Measurements from ENCODE around the gene BEND3.
A peak's percentile ranks its signal among the peaks of the same experiment; 100 is the strongest.

BEND3 gene

DNA sequence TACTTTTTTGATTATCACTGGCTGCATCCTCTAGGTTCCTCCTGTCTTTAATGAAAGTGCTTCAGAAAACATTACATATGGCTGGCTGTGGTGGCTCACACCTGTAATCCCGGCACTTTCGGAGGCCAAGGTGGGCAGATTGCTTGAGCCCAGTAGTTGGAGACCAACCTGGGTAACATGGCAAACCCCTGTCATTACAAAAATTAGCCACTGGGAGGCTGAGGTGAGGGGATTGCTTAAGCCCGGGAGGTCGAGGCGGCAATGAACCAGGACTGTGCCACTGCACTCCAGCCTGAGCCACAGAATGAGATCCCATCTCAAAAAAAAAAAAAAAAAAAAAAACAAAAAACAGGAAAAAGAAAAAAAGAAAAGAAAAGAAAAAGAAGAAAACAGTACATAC is 35.3 kb downstream of the BEND3 start:
- DNase-seq: no peak

DNA sequence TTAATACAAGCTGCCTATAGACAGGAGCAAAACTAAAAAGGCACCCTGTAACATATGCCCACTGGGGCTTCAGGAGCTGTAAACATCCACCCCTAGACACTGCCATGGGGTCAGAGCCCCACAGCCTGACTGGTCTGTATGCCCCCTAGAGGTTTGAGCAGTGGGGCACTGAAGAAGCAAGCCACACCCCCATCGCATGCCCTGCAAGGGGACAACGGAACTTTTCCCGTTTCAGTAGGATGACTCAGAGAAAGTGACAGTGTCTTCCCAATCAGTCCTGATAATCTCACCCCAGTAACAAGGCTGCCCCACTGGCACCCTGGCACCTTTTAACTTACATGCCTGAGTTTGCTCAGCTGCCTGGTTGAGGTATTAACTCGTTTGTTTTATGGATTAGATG is 35.9 kb downstream of the BEND3 start:
- DNase-seq: no peak

DNA sequence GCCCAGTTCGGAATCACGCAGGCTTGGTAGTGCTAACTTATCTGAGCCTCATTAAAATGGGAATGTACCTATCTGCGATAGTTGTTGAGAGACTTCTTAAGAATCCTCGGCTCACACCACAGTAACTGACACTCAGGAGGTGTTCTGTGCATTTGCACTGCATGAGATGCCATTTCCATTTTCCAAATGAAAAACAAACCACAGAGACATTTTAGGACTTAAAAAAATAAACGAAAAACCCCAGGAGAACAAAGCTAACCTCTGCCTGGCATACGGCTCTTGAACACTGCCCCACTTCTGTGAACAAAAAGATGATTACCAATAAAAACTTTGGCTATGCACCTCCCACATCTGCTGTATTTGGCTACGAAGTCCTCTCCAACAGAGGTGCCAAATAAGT is 37.6 kb downstream of the BEND3 start:
- no peak for DNase-seq

DNA sequence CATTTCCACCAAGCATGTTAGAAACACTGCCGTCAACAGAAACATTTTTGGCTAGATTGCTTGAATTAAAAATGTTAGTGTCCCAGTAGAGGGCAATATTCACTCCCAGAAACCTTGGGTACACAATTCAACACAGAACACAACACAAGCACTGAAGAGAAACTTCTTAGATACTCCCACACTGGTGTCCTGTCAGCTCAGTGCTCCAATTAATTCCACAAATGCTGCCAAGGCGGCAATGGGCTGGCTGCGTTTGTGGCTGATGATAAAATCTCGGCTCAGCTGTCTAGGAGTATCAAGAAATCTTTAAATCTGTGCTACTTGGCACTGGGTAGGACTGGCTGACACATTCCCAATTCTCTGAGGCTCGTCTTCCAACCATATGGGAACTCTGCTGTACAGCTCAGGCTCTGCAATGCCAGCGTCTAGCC is 39.3 kb downstream of the BEND3 start:
- DNase-seq: peak; percentile 12

DNA sequence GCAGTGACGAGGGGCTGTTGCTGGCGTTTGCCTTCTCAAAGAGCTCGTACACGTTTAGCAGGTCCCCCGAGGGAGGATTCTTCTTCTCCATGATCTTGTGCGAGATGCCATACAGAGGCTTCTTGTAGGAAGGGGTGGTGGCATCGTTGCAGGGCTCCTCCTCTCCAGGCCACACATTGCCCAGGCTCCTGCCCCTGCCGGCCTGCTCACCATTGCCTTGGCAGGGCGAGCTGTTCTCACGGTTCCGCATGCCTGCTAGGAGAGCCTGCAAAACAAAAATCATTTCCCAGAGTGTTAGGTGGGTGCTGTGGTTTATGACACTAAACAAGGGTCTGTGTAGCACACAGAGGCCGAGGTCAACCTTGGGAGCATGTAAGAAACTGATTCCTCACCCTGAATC is 44.6 kb downstream of the BEND3 start:
- no peak for DNase-seq

DNA sequence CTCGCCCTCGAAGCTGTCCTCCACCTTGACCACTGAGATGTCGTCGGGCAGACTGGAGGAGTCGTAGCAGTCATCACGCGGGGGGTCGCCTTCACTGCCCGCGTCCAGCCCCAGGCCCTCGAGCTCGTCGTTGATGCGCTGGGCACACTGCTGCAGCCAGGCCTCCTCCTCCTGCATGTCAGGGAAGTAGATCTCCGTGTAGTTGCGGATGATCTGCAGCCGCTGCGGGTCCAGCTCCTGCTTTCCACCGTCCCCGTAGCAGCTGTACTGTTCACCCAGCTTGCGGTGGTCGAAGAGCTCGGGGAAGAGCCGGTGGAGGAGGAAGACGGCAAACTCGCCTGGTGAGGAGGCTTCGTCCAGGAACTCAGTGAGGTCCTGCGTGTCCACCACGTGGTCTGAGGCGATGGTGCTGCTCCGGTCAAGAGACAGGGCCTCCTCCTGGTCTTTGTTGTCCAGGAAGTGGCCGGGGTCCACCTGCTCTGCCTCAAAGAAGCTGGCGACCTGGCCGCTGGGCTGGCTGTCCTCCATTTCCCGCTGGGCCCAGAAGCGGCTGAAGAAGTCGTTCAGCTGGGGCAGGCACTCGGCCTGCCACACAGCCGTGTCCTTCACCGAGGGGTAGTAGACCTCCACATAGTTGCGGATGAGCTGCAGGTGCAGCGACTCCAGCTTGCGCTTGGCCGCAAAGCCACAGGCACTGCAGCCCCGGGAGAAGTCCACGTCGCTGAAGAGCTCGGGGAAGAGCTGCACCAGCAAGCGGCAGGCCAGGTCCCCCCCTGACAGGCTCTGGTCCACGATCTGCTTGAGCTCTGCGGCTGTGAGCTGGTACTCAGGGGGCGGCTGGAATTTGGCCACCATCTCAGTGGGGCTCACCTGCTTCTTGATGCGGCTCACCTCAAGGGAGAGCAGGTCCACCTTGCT is 45.4 kb downstream of the BEND3 start:
- DNase-seq: no peak

DNA sequence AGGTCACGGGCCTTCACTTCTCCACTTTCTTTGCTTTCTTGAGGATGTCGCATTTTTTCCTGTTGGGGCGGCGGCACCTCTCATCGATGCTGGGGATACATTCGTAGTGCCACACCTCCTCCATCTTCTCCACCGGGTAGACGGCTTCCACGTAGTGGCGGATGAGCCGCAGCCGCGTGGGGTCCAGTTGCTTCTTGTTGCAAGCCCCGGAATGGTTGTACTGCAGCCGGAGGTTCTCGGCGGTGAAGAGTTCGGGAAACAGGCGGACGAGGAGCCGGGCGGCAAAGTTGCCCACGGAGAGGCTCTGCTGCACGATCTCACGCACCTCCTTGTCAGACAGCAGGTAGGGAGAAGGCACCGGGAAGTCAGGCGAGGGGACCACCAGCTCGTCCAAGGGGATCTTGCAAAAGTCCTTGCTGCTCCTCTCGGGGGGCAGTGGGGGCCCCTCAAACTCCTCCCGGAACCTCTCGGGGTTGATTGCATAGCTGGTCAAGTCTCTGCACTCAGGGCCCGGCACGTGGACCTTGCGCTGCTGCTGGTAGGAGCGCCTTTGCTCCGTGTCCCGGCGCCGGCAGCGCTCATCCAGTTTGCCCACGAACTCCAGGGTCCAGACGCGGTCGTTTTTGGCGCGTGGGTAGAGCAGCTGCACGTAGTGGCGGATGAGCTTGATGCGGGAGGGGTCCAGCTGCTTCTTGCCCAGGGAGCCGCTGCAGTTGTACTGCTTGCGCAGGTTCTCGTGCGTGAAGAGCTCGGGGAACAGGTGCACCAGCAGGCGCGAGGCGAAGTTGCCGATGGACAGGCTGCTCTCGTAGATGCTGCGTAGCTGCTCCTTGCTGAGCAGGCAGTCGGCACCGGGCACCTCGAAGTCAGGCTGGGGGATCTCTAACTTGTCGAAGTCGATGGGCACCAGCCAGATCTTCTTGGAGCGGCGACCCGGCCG is 46.4 kb downstream of the BEND3 start:
- no peak for DNase-seq

DNA sequence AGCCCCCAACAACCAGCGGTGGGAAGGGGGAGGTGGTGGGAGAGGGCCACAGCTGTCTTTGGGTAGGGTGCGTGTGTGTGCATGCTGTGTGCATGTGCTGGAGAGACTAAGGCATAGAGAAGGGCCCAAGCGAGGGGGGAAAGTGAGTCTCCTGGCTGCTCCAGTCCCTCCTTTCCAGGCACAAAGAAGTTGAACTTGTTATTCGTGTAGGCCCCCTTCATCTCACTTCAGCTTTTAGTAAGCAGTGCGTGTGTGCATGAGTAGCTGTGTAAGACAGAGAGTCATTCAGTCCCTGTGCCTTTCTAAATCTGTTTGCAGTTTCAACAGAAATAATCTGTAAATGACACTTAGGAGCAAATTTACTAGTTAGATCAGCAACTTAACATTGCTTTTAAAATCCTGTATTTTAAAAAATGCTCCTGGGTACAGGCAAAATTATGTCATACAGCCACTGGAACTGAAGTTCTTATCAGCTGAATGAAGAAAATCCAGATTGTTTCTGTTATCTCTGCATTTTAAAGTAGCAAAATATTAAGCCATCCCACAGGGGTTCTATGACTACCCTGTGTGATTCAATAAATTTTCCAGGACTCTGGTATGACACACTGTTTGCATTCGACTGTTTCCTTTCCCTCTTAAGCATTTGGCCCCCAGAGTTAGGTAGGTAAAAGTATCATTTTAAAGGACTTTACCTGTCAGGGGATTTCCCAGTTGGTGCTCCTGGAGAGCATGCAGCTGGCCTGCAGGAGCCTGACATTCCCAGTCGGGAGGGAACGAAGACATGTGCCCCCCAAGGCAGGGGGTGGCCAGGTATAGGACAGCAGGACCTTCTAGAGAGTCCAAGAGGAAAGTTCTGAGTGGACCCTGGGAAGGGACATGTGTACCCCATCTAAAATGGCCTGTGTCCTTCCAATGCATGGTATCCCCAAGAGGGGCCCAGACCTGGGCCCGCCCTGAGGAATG is 48.3 kb downstream of the BEND3 start:
- no peak for DNase-seq

DNA sequence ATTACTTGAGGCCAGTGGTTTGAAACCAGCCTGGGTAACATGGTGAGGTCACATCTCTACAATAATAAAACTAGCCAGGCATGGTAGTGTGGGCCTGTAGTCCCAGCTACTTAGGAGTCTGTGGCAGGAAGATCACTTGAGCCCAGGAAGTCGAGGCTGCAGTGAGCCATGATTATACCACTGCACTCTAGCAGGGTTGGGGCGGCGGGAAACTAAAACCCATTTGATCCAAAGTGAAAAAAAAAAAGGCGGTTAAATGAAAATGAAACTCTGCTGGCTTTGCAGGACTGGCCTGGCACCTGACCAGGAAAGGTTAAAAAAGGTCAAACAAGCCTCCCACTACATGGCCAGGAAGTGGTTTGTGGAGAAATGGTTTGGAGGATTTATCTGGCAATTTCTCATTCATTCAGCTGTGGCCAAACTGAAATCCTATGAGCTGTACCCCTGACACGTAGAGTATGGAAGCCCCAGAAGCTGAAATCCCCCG is 50.7 kb downstream of the BEND3 start:
- peak; percentile 73 for DNase-seq

DNA sequence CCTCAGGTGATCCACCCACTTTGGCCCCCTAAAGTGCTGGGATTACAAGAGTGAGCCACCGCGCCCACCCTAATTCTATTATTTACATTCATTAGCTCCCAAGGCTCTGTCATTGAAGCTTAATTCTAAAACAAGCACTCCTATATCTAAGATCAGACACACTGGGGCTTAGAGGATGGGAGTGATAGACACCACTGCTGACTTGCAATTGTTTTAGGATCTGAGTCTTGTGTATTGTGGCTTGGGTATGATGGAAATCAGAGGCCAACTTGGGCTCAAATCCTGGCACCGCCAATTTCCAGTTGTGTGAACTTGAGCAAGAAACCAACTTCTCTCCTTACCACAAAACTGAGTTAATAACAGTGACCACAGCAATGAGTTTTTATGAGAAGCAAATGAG is 52.6 kb downstream of the BEND3 start:
- DNase-seq: no peak

DNA sequence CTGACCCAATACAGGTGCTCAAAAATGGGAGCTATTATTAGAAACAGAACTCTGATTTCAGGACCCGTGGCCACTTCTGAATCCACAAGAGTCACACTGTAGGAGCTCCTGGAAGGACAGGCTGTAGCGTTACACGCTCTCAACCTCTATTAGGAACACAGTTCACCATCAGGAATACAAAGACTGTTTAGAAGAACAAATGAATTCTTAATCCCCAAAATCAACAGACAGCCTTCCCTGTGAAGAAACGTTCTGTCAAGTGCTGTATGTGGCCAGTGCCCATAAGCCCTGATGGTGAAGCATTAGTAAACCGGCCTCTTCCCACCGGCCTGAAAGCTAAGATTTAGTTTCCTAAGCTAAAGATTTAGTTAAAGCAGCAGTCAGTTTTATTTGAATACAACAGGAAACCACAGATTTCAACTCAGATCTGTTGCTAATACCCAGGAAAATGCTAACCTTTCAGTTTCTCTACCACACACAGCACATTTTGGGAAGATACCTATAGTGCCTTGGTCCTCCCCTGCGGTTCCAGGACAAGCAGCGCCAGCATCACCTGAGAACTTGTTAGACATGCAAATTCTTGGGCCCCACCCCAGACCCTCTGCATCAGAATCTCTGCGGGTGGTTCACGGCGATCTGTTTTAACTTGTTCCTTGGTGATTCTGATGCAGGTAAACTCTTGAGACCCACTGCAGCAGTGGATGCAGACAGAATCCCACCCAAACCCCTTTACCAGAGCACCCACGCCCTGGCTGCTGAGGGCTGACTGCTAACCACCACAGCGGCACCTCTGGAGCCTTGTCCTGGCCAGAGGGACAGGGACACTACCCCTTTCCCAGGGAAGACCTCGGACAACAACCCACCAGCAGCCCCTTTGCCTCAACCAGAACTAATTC is 53.9 kb downstream of the BEND3 start:
- no peak for DNase-seq

DNA sequence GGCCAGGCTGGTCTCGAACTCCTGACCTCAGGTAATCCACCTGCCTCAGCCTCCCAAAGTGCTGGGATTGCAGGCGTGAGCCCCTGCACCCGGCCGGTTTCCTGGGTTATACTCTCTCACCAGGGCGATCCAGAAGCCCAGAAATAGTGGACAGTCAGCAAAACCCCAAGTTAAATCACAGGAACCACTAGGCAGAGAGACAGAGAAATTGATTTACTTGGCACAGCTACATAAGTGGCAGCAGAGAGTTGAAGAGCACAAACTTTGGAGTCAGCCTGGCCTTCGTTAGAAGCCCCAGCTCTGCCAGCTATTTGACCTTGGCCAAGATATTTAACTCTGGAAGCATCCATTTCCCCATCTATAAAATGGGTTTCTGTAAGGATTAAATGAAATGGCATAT is 54.6 kb downstream of the BEND3 start:
- no peak for DNase-seq

DNA sequence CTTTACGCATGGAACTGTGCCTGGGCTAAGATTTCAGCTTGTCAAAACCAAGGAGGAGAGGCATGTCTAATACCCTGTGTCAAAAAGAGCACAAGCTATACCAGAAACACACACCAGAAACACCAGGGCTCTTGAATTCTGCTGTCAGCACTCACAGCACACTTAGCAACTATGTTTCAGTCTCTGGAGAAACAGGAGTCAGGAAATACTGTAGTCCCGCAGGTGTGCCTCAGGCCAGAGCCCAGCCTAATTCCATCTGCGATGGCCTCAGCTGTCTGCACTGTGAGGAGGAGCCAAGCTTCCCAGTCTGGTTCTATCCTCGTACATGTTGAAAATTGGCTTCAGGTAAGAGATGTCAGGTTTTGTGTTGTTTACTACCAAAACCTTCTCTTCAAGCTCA is 55.7 kb downstream of the BEND3 start:
- no peak for DNase-seq

DNA sequence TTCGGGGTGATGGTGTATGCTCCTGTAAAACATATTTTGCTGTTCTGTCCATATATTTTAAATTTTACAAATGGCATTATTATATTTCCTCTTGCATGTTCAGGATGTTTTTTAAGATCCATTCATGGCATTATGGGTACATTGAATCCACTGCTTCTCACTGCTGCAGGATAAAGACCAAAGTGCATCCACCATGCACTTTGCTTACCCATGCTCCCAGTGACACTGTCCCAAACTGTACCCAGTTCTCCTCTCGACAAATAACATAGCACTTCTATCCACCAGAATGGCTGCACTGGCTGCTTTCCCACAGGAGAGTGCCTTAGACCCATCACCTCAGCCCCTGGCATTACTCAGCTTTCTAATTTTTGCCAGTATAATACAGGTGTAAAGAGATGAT is 57.6 kb downstream of the BEND3 start:
- DNase-seq: no peak

DNA sequence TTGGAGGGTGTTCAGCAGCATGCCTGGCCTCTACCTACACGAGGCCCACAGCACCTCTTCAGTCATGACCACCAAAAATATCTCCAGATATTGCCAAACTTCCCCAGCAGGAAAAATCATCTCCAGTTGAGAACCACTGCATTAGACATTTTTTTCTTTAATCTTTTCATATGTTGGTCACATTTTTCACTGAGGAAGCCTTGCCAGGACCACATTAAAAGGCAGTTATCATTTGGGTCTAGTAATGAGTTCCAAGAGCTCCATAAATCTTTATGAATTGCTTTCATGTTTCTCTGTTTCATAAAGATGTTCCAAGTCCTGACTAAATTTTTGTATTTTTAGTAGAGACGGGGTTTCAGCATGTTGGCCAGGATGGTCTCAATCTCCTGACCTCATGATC is 58.5 kb downstream of the BEND3 start:
- DNase-seq: no peak

DNA sequence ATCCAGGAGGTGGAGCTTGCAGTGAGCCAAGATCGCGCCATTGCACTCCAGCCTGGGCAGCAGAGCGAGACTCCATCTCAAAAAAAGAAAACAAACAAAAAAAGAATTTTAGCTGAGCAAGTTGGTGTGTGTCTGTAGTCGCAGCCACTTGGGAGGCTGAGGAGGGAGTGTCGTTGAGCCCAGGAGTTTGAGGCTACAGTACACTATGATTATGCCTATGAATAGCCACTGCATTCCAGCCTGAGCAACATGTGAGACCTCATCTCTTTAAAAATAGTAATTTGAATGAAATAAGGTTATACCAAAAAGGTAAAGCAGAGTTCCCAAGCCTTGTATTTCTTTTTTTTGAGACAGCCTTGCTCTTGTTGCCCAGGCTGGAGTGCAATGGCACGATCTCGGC is 67.5 kb downstream of the BEND3 start:
- no peak for DNase-seq

DNA sequence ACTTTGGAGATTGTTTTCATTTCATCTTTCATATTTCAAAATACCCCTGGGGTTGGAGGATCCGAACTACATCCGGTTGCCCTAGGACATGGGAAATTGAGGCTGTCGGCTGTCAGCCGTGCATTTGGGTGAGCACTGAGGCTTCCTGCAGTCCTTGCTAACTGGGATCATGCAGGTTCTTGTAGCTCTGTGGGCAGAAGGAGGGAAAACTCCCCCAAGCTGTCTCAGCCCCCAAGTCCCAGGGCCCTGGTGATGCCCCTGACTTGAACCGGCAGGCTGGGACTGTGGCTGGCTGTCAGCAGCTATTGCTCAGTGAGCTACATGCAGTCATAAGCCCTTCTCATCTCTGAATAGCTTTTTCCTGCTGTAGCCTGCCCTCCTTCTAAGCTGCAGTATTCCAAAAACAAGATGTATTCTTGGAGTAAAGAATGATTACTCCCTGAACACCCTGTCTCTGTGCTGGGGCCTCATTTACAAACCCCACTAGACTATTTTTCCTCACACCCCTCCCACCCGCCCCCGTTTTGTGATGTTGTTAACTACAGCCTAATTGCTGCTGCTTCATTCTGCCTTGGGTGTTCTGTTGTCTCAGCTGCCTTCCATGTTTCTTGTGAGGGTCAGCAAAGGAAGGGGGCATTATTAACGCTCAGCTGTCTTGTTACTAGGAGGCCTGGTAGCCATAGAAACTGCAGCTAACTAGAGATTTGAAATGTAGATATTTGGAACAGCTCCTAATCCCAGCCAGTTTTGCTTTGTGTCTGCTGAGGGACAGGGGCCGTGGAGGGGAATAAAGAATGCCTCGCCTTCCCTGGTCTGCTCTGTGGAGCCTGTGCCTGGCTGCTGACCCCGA is 69.3 kb downstream of the BEND3 start:
- DNase-seq: no peak

DNA sequence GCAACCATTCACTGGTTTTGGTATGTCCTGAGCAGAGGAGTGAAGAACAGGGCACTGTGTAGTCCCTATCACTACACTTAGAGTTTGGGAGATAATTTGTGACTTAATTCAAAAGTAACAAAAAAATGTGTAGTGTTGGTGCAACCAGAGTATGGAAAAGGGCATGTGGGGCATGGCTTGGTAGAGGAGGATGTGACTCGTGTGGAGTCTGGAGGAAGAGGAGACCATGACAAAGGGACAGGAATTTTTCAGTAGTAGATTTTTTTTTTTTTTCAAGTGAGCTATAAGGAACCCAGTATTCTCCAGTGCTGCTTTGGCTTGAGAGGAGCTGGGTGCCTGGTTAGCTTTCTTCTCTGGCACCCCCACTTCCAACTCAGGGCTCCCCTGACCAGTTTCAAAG is 82.2 kb downstream of the BEND3 start:
- peak; percentile 27 for DNase-seq

DNA sequence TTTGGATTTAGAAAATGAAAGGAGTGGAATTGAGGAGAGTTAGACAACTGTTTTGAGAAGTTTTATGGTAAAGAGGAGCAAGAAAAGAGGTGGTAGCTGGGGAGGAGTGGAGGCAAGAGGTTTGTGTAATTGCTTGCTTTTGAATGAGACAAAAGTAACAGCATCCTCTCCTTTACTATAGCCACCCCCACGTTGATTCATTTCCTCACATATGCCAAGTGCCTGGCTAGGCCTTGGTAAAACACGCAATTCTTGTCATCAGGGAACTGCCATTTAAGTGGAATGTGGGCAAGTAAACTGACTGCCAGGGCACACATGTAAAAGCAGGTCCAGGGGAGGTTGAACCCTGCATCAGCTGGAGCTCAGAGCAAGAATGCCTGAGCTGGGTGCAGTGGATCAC is 83.3 kb downstream of the BEND3 start:
- DNase-seq: no peak

DNA sequence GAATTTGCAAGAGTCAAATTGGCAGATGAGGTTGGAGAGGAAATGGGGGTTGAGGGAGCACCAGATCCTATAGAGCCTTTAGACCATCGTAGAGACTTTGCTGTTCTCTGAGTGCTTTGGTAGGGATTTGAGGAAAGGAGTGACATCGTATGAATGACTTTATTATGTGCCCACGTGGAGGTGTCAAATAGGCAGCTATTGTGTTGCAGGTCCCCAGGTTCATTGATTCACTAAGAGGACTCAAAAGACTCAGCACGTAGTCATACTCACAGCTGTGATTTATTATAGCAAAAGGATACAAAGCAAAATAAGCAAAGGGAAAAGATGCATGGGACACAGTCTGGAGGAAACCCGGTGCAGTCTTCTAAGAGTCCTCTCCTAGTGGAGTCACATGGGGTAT is 85.2 kb downstream of the BEND3 start:
- DNase-seq: no peak
